Stimulated activated CD4-positive, alpha-beta T cell treated with anti-CD3 and anti-CD28 coated beads, Interleukin-15, amount 100 ng/mL, for 24 hours (primary cell): ENCODE measurements around the gene FAHD2A.
"Not testable (repeated sequence)": the region's sequence is repeated elsewhere in the genome, so short reads cannot be mapped to it uniquely, and the experiment has no call there.

Experiments
- DNase-seq: peaks from one replicate; pipeline ENCODE4 v3.0.0-alpha.2; 2020

FAHD2A gene

GRCh38 chr2:95391641-95392310 lies 10.7 kb upstream of the FAHD2A start:
- no peak for DNase-seq

DNA sequence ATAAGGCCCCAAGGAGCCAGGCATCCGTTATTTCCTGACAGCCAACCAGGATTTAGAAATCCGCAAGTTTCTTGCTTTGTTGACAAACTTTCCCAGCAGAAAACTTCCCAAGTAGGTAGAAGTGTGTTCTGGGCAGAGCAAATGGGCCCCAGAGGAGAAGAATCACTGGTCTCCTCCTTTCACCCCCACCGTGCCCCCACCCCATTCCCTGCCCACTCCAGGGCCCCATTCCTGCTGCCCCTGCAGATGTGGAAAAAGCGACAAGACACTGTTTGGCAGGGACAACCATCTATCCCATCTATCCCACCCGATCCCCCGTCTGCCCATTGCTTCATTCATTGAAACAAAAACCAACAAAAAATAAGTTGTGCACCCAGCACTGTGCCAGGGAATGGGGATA lies 10.2 kb upstream of the FAHD2A start:
- DNase-seq = no peak

DNA sequence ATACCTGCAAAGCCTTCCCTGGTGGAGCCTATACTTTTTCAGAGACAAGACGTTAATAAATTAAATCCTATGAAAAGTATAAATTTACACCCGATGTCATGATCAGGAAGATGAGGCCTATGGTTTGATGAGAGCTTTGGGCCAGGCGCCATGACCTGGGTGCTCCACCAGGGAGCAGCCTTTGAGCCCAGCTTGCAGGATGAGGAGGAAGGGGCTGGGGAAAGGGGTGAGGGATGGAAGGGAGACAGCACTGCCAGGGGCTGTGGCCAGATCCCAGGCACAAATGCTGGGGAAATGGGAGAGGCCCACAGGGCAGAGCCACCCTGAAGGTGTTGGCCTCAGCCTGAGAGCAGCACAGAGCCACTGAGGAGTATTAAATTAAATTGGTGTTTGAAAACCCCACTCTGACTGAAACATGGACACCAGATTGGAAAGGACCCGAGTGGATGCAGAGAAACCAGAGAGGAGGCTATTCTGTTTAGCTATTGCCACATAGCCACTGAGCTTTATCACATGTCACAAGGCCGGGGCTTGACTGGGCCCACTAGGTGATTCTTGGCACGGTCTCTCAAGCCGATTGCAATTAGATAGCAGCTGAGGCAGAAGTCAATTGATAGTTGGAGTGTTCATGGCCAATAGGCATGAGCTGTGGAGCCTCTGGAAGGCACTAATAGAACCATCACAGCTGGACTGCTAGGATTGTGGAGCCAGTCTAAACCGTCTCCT lies 9.6 kb upstream of the FAHD2A start:
- DNase-seq = no peak

- no peak for DNase-seq
Observed at GRCh38 chr2:95393901-95394300, 8.6 kb upstream of the FAHD2A start.

DNA sequence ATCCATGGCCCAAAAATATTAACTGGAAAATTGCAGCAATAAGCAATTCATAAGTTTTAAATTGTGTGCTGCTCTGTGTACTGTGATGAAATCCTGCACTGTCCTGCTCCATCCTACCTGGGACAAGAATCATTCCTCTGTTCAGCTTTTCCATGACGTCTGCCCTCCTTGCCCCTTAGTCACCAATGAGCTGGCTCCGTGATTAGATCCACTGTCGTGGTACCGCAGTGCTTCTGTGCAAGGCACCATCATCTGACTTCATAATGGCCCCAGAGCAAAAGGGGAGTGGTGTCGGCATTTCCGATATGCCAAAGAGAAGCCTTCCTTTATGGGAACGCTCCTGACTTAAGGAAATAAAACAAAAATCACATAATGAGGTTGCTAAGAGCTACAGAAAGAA lies 3.4 kb upstream of the FAHD2A start:
- no peak for DNase-seq

DNA sequence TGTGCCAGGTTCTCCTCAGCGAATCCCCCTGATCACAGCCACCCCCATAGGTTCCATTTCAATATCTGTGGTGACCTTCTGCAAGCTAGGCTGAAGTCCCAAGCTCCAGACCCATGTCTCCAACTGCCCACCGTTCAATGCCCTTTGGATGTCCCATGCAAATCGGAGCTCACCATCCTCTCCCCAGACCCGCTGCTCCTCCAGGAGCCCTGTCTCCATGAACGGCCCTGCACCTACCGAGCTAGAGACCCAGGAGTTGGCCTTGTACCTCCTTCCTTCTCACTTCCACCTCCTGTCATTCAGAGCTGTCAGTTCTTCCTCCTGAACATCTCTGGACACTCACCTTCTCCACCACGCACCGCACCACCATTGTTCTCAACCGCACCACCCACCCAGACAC lies 1.0 kb upstream of the FAHD2A start:
- DNase-seq = no peak

DNA sequence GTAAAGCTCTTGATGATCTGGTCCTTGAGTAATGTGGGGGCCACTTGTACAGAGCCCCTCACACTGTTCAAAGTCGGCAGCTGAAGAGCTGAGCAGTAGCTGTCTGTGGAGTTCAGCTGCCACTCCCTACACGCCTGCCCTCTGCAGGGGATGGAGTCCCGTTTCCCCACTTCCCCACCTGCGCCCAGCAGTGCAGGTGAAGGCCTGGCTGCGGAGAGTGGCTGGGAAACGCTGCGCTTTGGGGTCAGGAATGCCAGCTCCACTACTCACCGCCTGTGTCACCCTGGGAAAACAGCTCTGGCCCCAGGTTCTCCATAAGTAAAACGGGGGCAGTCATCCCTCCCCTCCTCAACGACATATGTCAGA lies 521 bp upstream of the FAHD2A start:
- peak; percentile 26 for DNase-seq

GRCh38 chr2:95403204-95403721 lies 755 bp downstream of the FAHD2A start:
- peak; percentile 52 for DNase-seq

- not testable (repeated sequence) for DNase-seq
Observed at GRCh38 chr2:95403824-95404223, 1.3 kb downstream of the FAHD2A start.

- DNase-seq = not testable (repeated sequence)
Observed at GRCh38 chr2:95404676-95405075, 2.2 kb downstream of the FAHD2A start.

GRCh38 chr2:95411239-95411638 lies 8.7 kb downstream of the FAHD2A start:
- DNase-seq = not testable (repeated sequence)

DNA sequence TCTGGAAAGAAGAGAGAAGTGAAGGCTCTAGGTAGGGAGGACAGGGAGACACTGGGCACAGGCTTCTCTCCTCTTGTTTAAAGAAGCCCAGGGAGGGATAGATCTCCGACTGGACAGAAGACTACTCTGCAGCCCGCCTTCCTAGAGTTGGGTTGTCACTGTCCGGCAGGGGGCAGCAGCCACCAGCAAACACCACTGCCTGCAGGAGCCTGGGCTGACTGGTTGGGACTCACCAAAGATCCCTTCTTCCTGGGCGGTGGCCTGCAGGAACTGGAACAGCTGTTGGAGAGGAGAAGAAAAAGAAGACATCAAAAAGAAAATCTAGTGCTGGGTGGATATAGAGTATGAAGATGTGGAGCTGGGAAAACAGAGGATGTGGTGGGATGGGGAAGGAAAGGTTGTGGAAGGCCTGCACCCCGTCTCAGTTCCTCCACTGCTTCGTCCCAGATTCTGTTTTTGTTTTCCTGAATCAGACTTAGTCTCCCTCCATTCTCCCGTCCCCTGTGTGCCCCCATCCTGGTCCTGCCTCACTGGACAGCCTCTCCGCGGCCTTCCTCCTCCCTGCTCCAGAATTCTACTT lies 11.6 kb downstream of the FAHD2A start:
- peak; percentile 78 for DNase-seq

GRCh38 chr2:95415138-95415537 lies 12.6 kb downstream of the FAHD2A start:
- DNase-seq = not testable (repeated sequence)

DNA sequence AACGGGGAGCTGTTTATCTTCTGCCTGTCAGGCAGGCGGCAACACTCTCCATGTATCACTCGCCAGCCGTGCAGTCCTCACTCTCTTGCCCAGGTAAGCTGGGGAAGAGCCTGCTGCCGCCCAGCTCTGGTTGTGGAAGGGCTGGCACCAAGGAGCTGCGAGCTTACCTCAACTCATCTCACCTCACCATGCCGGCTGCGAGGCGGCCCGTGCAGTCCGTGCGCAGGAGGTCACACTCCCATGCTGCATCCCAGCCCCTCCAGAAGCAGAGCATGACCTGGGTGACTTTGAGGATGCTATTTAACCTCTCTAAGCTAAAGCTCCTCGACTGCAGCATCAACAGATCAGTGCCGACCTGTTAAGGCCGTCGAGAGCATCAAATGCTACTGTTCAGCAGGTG lies 13.1 kb downstream of the FAHD2A start:
- DNase-seq = not testable (repeated sequence)

GRCh38 chr2:95427196-95427867 lies 24.8 kb downstream of the FAHD2A start:
- DNase-seq = not testable (repeated sequence)

- not testable (repeated sequence) for DNase-seq
Observed at GRCh38 chr2:95429748-95430467, 27.4 kb downstream of the FAHD2A start.

- DNase-seq = not testable (repeated sequence)
Observed at GRCh38 chr2:95433373-95433772, 30.9 kb downstream of the FAHD2A start.

DNA sequence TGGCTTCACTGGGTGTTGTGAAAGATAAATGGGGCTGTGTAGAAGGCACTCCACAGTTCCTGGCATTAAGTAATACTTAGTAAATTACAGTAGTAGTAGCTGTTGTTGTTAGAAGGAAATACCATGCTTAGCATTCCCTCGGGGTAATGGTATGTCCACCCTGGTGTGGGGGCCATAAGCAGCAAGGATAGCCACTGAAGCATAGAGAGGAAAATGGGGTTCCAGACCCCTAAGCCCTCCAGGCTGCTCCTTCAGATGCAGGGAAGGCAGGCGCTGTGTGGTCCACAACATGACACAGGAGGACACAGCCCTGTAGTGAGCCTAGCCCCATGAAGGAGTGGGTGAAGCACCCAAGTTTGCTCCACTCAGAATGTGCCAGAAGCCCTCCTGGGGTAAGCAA lies 31.5 kb downstream of the FAHD2A start:
- DNase-seq = not testable (repeated sequence)

DNA sequence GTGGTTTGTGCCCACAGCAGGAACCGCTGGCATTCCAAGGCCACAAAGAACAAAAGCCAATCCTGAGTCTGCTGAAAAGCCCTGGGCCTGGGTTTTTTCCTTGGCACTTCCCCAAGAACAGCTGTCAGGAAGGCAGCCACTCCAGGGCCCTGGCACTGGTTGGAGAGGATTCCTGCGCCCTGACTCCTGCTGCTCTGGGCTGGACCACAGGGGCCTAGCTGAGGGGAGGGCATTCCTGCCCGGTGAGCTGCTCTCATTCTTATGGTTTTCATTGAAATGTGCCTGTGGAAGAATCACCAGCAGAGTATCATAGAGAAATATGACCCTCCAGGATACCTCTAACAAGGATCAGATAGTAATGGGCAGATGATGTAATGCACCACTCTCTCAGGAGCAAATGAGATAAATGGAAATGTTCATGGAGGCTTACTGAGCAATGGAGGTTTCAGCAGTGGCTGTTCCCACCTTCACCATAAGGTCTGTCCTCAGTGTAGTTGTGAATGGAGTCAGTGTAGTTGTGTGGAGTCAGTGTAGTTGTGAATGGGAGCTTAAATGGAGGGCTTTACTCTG lies 32.1 kb downstream of the FAHD2A start:
- not testable (repeated sequence) for DNase-seq

DNA sequence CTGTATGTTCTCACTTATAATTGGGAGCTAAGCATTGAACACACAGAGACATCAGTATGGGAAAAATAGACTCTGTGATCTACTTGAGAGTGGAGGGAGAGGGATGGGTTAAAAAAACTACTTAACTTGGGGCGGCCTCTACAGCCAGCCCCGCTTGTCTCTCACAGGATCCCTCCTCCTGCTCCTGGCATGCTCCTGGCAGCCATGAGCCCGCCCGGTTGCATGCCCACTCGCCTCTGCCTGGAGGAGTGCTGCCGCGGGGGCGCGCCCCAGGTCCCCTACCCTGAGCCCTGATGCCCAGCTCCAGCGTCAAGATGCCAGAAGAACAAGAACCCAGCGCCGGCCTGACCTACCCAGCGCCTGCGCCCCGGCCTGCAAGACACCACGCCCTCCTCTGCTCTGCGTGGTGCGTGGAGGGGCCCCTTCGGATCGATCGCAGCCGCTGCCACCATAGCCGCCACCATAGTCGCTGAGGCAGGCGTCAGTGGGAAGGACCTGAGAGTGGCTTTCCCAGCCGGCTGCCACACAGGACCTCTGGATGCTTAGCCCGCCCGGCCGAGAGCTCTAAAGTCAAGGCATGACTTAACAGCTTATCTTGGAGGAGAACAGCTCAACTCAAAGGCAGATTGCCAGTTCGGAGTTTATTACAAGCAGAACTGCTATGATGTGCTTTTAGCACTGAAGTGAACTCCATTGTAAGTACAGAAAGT lies 32.8 kb downstream of the FAHD2A start:
- DNase-seq = not testable (repeated sequence)

GRCh38 chr2:95435872-95436209 lies 33.3 kb downstream of the FAHD2A start:
- DNase-seq = not testable (repeated sequence)
